Bronchial epithelial cell (primary cell): ENCODE data around the gene ENOX2. TPM values are rescaled to one million over a fixed set of nuclear protein-coding genes. Genes with fewer than 3 reads are reported as not detected.
A peak's percentile ranks its signal among the peaks of the same experiment; 100 is the strongest.

Experiments used
- DNase-seq: peaks from one replicate; pipeline ENCODE4 v3.0.0-alpha.2; 2010; ENCODE audit warnings: low read depth
- FAIRE-seq: peaks from 2 replicates; lab custom pipeline; 2011; peaks lifted over from hg19 to GRCh38; lab: Jason Lieb, UNC
- H3K27me3 ChIP-seq: 2 replicates; pipeline ENCODE4 v1.5.1; 2011; ENCODE audit warnings: low read length; ENCODE audit not compliant: control insufficient read depth, insufficient read depth
- H3K36me3 ChIP-seq: 2 replicates; pipeline ENCODE4 v1.5.1; 2011; ENCODE audit warnings: low read length; ENCODE audit not compliant: control insufficient read depth, insufficient read depth
- H3K4me3 ChIP-seq: 2 replicates; pipeline ENCODE4 v1.5.1; 2011; ENCODE audit warnings: mild to moderate bottlenecking, low read depth, low read length, control low read depth
- total RNA-seq: library from RNA; depleted of rRNA; stranded (reverse); fragments of >200 nt; gene quantifications from 2 replicates; pipeline ENCODE4 v1.2.1, GENCODE V29; 2014
- TF ChIP-seq, protein P1 (sequence below): IDR thresholded peaks from 2 replicates; pipeline ENCODE4 v1.5.1; 2011; ENCODE audit warnings: mild to moderate bottlenecking, moderate library complexity, low read length, control low read depth, inconsistent platforms; ENCODE audit not compliant: insufficient read depth, severe bottlenecking

Gene ENOX2
- total RNA-seq, 1 donor from 2014 or later, result 13.2 TPM

DNA sequence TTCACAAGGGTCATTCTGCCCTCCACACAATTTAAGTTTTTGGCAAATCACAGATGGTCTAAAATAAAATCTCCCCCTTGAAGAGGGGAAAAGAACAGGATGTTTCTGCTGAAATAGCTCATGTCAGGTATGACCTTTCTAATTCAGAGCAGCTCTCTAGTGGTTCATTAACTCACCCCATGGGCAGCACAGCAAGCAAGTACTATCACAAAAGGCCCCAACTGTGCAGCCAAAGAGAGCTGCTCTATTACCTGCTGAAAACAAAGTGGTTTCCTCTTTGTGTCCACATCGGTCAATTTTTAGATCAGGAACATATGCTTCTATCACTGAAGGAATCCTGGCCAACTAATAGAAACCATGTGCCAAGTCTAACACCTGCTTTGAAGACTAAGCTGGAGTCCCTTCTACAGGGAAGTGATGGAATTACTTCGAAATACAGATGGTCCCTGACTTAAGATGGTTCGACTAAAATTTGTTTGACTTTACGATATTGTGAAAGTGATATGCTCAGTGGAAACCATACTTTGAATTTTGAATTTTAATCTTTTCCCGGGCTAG lies 164.3 kb downstream of the ENOX2 start:
- FAIRE-seq (no peak), DNase-seq (no peak)
- no peaks in the 10 kb centered on the region for H3K36me3 ChIP-seq
- no peak overlapping the region for H3K4me3 ChIP-seq
- no peaks in the 10 kb centered on the region for H3K27me3 ChIP-seq
- TF ChIP-seq, protein P1, sequence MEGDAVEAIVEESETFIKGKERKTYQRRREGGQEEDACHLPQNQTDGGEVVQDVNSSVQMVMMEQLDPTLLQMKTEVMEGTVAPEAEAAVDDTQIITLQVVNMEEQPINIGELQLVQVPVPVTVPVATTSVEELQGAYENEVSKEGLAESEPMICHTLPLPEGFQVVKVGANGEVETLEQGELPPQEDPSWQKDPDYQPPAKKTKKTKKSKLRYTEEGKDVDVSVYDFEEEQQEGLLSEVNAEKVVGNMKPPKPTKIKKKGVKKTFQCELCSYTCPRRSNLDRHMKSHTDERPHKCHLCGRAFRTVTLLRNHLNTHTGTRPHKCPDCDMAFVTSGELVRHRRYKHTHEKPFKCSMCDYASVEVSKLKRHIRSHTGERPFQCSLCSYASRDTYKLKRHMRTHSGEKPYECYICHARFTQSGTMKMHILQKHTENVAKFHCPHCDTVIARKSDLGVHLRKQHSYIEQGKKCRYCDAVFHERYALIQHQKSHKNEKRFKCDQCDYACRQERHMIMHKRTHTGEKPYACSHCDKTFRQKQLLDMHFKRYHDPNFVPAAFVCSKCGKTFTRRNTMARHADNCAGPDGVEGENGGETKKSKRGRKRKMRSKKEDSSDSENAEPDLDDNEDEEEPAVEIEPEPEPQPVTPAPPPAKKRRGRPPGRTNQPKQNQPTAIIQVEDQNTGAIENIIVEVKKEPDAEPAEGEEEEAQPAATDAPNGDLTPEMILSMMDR, result no peak

DNA sequence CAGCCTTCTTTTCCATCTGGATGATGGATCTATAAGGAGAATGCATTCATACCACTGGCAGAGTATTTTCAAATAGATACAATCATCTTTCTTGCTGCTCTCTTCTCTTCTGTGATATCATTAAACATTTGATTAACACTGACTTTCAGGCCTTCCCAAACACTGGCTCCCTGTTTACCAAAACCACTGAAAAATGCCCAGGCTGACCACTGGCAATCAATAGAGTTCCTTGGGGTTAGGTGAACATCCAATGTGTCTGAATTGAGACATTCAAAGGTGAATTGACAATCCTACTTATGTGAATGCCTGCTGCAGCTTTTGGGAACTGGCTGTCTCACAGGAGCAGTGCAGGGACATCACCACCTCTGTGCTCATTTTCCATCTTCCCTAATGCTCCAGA lies 168.3 kb downstream of the ENOX2 start:
- Histone ChIP-seq H3K4me3 (no peak overlapping the region), H3K27me3 (no peaks in the 10 kb centered on the region), H3K36me3 (no peaks in the 10 kb centered on the region)
- DNase-seq (no peak), FAIRE-seq (no peak)
- TF ChIP-seq, protein P1, result no peak

DNA sequence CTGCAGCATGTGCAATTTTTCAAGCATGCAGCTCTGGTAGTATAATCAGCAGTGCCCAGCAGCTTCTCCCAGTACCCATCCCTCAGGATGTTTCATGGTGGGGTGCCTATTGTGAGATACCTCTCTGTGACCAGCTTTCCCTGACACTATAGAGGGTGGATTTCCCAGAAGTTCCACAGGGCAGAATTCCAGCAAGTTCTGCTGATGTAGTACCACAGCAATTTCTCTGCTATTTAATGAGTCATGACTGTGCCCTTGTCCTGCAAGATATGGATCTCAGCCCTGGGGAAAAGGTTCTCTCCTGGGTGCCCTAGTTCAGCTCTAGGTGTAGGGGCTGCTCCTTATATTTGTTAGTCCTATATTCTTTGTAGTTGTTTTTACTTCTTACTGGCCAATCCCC lies 174.8 kb downstream of the ENOX2 start:
- H3K36me3 ChIP-seq, result no peaks in the 10 kb centered on the region
- H3K4me3 ChIP-seq, result no peak overlapping the region
- H3K27me3 ChIP-seq, result no peaks in the 10 kb centered on the region
- DNase-seq, result peak; percentile 37
- no peak for FAIRE-seq
- TF ChIP-seq, protein P1, result no peak

DNA sequence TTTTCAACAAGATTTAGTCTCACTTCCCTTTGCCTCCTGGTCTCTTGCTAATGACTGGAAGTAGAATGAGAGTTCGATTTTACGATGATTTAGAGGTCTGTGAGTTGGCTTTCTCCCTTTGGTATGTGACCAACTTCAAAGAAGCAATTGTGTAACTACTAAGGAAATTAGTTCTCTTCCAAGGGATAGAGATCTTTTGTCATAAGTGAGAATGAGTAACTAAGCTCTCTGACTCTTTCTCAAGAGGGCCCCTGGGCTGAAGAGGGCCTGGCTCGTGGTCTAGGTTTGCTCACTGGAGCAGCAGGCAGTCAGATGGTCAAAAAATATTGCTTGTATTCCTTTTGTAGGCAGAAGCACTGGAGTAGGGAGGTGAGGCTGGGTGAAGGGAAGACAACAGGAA lies 176.3 kb downstream of the ENOX2 start:
- no peak overlapping the region for H3K4me3 ChIP-seq
- peak; percentile 44 for DNase-seq
- H3K27me3 ChIP-seq, result no peaks in the 10 kb centered on the region
- TF ChIP-seq, protein P1, result no peak
- H3K36me3 ChIP-seq, result no peaks in the 10 kb centered on the region
- FAIRE-seq, result no peak

DNA sequence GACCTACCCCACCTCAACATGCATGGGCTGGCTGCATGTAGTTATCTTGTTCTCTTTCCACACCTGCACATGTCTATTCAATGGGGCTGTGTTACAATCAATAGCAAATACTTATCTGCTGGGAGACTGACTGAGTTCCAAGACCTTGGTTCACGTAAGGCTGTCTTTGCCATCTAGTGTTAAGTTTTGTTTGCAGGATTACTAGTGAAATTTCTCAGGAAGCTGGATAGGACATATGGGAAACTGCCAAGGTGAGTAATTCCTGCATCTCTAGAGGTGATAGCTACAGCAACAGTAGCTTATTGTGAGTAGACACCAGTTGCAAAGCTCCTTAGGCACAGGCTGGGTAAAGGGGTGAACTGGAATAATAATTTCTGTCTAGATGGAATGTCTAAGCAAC lies 177.5 kb downstream of the ENOX2 start:
- H3K4me3 ChIP-seq, result no peak overlapping the region
- FAIRE-seq, result no peak
- H3K36me3 ChIP-seq, result no peaks in the 10 kb centered on the region
- H3K27me3 ChIP-seq, result no peaks in the 10 kb centered on the region
- TF ChIP-seq, protein P1, result no peak
- DNase-seq, result peak; percentile 3

DNA sequence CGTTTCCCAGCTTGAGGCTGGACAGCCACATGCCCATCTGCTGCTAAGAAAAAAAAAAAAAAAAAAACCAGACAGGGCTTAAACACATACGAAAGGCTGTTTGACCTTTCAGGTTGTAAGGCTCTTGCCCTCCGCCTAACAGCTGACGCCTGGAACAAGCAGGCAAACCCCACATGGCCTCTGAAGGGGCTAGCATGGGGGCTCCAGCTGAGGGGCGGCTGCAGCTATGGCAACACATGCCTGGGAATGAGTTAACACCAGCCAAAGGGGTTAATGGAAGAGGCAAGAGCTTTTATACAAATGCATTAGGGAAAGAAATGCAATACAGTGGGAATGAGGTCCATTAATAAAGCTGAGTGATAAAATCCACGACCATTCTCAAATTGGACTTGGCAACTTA lies 183.6 kb downstream of the ENOX2 start:
- no peak for DNase-seq
- FAIRE-seq, result no peak

More for the DNA sequence above, 183.6 kb downstream of the ENOX2 start:
- Histone ChIP-seq H3K36me3 (no peaks in the 10 kb centered on the region), H3K27me3 (no peaks in the 10 kb centered on the region), H3K4me3 (no peak overlapping the region)
- TF ChIP-seq, protein P1, result no peak
